Measurements from ENCODE around the gene AOPEP. TPM values are rescaled to one million over a fixed set of nuclear protein-coding genes. Genes with fewer than 3 reads are reported as not detected.

AOPEP gene
- total RNA-seq, 6 donors from 2014 or later = 55.4 to 410 (median 111) TPM

DNA sequence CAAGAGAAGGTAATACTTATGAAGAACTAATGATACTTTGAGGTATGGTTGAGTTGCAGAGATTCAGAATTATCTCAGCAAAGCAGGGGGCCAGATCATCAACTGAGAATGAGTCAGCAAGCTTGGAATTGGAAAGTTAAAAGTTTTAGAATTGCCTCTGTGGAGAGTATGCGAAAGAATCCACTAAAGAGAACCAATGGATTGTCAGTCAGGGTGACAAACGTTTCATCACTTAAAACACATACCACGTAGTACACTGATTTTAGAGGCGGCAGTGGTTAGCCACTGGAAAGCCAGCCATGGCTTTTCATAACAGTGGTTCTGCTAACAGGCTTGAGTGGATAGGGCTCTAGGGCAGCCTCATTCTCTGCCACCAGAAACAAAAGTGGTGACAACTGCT, 30.7 kb downstream of the AOPEP start:
- H3K9me3 ChIP-seq = no peaks in the 10 kb centered on the region
- no peak for TF ChIP-seq POLR2A (IDR thresholded peaks at IDR 0.05)
- no peak for TF ChIP-seq POLR2AphosphoS5 (IDR thresholded peaks at IDR 0.05)
- no peak for TF ChIP-seq EP300 (IDR thresholded peaks at IDR 0.05)
- TF ChIP-seq, protein P1, sequence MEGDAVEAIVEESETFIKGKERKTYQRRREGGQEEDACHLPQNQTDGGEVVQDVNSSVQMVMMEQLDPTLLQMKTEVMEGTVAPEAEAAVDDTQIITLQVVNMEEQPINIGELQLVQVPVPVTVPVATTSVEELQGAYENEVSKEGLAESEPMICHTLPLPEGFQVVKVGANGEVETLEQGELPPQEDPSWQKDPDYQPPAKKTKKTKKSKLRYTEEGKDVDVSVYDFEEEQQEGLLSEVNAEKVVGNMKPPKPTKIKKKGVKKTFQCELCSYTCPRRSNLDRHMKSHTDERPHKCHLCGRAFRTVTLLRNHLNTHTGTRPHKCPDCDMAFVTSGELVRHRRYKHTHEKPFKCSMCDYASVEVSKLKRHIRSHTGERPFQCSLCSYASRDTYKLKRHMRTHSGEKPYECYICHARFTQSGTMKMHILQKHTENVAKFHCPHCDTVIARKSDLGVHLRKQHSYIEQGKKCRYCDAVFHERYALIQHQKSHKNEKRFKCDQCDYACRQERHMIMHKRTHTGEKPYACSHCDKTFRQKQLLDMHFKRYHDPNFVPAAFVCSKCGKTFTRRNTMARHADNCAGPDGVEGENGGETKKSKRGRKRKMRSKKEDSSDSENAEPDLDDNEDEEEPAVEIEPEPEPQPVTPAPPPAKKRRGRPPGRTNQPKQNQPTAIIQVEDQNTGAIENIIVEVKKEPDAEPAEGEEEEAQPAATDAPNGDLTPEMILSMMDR (IDR thresholded peaks at IDR 0.05) = no peak
- H3K27ac ChIP-seq = no peak overlapping the region
- peaks cover 0 to 15% (median 0%) of the 10 kb centered on the region in 4 donors for H3K36me3 ChIP-seq
- ATAC-seq (ENCODE audit: low FRiP score in 2 of 2) (no peak), DNase-seq (no peak)
- H3K4me1 ChIP-seq = no peaks in the 10 kb centered on the region
- 83 to 84% methylated on average over 4 of the region's 4 CpGs for WGBS, 2 donors
- H3K4me3 ChIP-seq = no peak overlapping the region
- H3K27me3 ChIP-seq = no peaks in the 10 kb centered on the region

DNA sequence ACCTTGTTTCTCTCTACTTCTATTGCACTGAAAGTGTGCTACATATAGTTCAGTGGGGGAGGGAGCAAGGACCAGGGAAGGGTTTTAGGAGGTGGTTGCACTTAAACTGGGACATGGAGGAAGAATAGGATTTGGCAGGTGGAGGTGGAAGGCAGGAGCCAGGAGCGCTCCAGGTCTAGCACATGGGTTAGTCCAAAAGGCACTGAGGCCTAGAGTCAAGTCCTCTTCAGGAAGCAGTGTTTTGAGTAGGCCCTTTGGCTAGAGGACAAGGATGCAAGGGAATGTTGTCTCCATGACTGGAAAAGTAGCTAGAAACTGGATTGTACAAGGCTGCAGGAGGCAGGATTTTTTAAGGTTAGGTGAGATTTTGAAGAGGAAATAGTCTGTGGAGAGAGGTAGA, 31.5 kb downstream of the AOPEP start:
- Histone ChIP-seq H3K36me3 (peaks cover 0 to 15% (median 0%) of the 10 kb centered on the region in 4 donors), H3K9me3 (no peaks in the 10 kb centered on the region), H3K4me3 (no peak overlapping the region), H3K27me3 (no peaks in the 10 kb centered on the region), H3K27ac (no peak overlapping the region), H3K4me1 (no peaks in the 10 kb centered on the region)
- WGBS, 2 donors = 86 to 93% methylated on average over 1 of the region's 1 CpG
- DNase-seq (no peak), ATAC-seq (ENCODE audit: low FRiP score in 2 of 2) (no peak)
- TF ChIP-seq POLR2A (IDR thresholded peaks at IDR 0.05) (no peak), POLR2AphosphoS5 (IDR thresholded peaks at IDR 0.05) (no peak), EP300 (IDR thresholded peaks at IDR 0.05) (no peak)
- TF ChIP-seq, protein P1 (IDR thresholded peaks at IDR 0.05) = no peak

DNA sequence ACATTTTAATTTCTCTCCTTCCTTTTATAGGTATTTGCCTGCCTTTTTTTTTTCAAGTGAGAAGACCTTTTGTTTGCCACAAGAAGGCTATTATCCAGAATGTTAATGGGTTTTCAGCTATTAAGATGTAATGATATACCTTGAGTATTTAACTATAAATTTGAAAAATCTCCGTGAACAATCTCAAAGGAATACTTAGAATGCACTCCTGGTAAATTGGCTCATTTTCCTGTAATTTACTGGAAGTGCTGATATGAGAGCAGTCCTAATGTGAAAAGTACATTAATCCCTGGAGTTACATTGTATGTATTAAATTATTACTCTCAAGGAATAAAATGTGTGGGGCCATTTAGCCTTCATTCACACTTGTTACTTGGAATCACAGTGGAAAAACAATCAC, 32.4 kb downstream of the AOPEP start:
- 79 to 87% methylated on average over 1 of the region's 1 CpG for WGBS, 2 donors
- Histone ChIP-seq H3K27me3 (no peaks in the 10 kb centered on the region), H3K9me3 (no peaks in the 10 kb centered on the region), H3K4me3 (no peak overlapping the region), H3K4me1 (no peaks in the 10 kb centered on the region), H3K36me3 (peaks cover 0 to 15% (median 0%) of the 10 kb centered on the region in 4 donors), H3K27ac (no peak overlapping the region)
- DNase-seq = no peak
- TF ChIP-seq, protein P1 (IDR thresholded peaks at IDR 0.05) = no peak
- TF ChIP-seq POLR2AphosphoS5 (IDR thresholded peaks at IDR 0.05) (no peak), POLR2A (IDR thresholded peaks at IDR 0.05) (no peak), EP300 (IDR thresholded peaks at IDR 0.05) (no peak)
- ATAC-seq (ENCODE audit: low FRiP score in 2 of 2) = no peak

DNA sequence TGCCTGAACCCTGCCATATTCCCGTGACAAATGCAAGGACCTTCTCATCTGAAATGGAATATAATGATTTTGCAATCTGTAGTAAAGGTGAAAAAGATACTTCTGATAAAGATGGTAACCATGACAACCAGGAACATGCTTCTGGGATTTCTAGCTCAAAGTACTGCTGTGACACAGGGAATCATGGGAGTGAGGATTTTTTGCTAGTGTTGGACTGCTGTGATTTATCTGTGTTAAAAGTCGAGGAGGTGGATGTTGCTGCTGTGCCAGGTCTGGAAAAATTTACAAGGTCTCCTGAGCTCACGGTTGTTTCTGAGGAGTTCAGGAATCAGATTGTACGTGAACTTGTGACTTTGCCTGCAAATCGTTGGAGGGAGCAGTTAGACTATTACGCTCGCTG, 33.5 kb downstream of the AOPEP start:
- Histone ChIP-seq H3K4me3 (no peak overlapping the region), H3K9me3 (no peaks in the 10 kb centered on the region), H3K27ac (no peak overlapping the region), H3K27me3 (no peaks in the 10 kb centered on the region), H3K36me3 (peaks cover 0 to 15% (median 0%) of the 10 kb centered on the region in 4 donors), H3K4me1 (no peaks in the 10 kb centered on the region)
- DNase-seq (no peak), ATAC-seq (ENCODE audit: low FRiP score in 2 of 2) (no peak)
- WGBS, 2 donors = 91 to 93% methylated on average over 7 of the region's 7 CpGs
- no peak for TF ChIP-seq POLR2AphosphoS5 (IDR thresholded peaks at IDR 0.05)
- TF ChIP-seq, protein P1 (IDR thresholded peaks at IDR 0.05) = no peak
- no peak for TF ChIP-seq EP300 (IDR thresholded peaks at IDR 0.05)
- TF ChIP-seq POLR2A (IDR thresholded peaks at IDR 0.05) = no peak

DNA sequence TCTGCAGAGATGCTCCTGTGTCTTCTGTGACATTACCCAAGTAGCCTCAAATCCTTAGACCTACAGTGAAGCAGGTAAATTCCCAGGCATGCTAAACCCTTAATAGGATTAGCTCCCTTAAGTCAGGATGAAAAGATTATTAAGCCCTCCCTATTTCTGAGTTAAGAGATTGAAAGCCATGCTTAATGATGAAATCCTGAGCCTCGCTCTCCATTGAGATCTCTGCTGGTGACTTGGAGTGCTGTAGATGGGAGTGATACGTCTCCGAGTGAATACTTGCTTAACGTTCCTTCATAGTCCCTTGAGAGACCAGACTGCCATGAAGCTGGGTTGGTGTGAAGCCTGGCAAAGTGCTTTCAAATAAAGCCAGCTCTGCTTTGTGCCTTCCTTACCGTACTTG, 34.2 kb downstream of the AOPEP start:
- WGBS, 2 donors = 90% methylated on average over 5 of the region's 5 CpGs
- no peak for TF ChIP-seq POLR2AphosphoS5 (IDR thresholded peaks at IDR 0.05)
- no peak for TF ChIP-seq EP300 (IDR thresholded peaks at IDR 0.05)
- TF ChIP-seq POLR2A (IDR thresholded peaks at IDR 0.05) = no peak
- TF ChIP-seq, protein P1 (IDR thresholded peaks at IDR 0.05) = no peak
- Histone ChIP-seq H3K27me3 (no peaks in the 10 kb centered on the region), H3K4me1 (no peaks in the 10 kb centered on the region), H3K36me3 (peaks cover 0 to 15% (median 0%) of the 10 kb centered on the region in 4 donors), H3K9me3 (no peaks in the 10 kb centered on the region), H3K4me3 (no peak overlapping the region), H3K27ac (no peak overlapping the region)
- ATAC-seq (ENCODE audit: low FRiP score in 2 of 2) (no peak), DNase-seq (no peak)

Measured in upper lobe of left lung (tissue), 6 donors.